CD14-positive monocyte (primary cell): ENCODE results near the gene ATP1A2. TPM values are rescaled to one million over a fixed set of nuclear protein-coding genes. Genes with fewer than 3 reads are reported as not detected.
A peak's percentile ranks its signal among the peaks of the same experiment; 100 is the strongest.

Source experiments
- DNase-seq, 3 donors: peaks; one replicate each; pipeline ENCODE4 v3.0.0-alpha.2; 2011 to 2022
- H2AFZ ChIP-seq: 2 replicates; pipeline ENCODE4 v1.6.0; 2012; ENCODE audit warnings: mild to moderate bottlenecking, low read depth, low read length, inconsistent platforms; ENCODE audit not compliant: insufficient read depth, poor library complexity, severe bottlenecking
- H3K27ac ChIP-seq, 2 donors: 1 replicate in 1 of 2; 2 replicates in 1 of 2; pipeline ENCODE4 v1.5.1; 2012 to 2013; ENCODE audit warnings: low read length in 2 of 2, control low read depth in 1 of 2, inconsistent platforms in 1 of 2, low read depth in 1 of 2, mild to moderate bottlenecking in 1 of 2
- H3K27me3 ChIP-seq, 2 donors: one replicate each; pipeline versions ENCODE4 v1.6.0 to v1.6.1; 2011 to 2013; ENCODE audit warnings: low read length in 2 of 2; ENCODE audit not compliant: control insufficient read depth in 2 of 2, insufficient read depth in 2 of 2
- H3K36me3 ChIP-seq, 2 donors: replicated peaks in 1 of 2; 1 replicate in 1 of 2; 2 replicates in 1 of 2; pipeline versions ENCODE4 v1.5.1 to v1.6.1; 2012 to 2013; ENCODE audit warnings: low read length in 2 of 2, control low read depth in 1 of 2, inconsistent platforms in 1 of 2, mild to moderate bottlenecking in 1 of 2; ENCODE audit not compliant: insufficient read depth in 2 of 2, control insufficient read depth in 1 of 2
- H3K4me1 ChIP-seq, 2 donors: 1 replicate in 1 of 2; 2 replicates in 1 of 2; pipeline versions ENCODE4 v1.5.1 to v1.6.1; 2012 to 2013; ENCODE audit warnings: low read length in 2 of 2, control low read depth in 1 of 2, inconsistent platforms in 1 of 2, mild to moderate bottlenecking in 1 of 2, moderate library complexity in 1 of 2; ENCODE audit not compliant: insufficient read depth in 2 of 2, control insufficient read depth in 1 of 2
- H3K4me2 ChIP-seq: replicated peaks from 2 replicates; pipeline ENCODE3; 2012; ENCODE audit warnings: low read length, moderate library complexity, mild to moderate bottlenecking; ENCODE audit not compliant: poor library complexity, severe bottlenecking; ENCODE audit errors: extremely low read depth
- H3K4me3 ChIP-seq, 3 experiments: fragments of 200-600 bp in 1 of 3; sonication (generic) in 1 of 3; replicated peaks in 1 of 3; 1 replicate in 2 of 3; 2 replicates in 1 of 3; pipeline ENCODE4 v1.5.1; 2011 to 2013; ENCODE audit warnings: low read length in 3 of 3, mild to moderate bottlenecking in 3 of 3, control low read depth in 2 of 3, low read depth in 2 of 3, inconsistent platforms in 1 of 3, moderate library complexity in 1 of 3
- H3K79me2 ChIP-seq: 2 replicates; pipeline ENCODE4 v1.6.0; 2012; ENCODE audit warnings: mild to moderate bottlenecking, control low read depth, inconsistent platforms, low read length, moderate library complexity; ENCODE audit not compliant: insufficient read depth
- H3K9ac ChIP-seq: 2 replicates; pipeline ENCODE4 v1.6.0; 2017; ENCODE audit warnings: low read length, mild to moderate bottlenecking; ENCODE audit not compliant: insufficient read depth, poor library complexity, severe bottlenecking
- H3K9me3 ChIP-seq, 2 donors: replicated peaks in 1 of 2; 1 replicate in 1 of 2; 2 replicates in 1 of 2; pipeline versions ENCODE4 v1.5.1 to v1.6.1; 2012 to 2013; ENCODE audit warnings: low read length in 2 of 2, control low read depth in 1 of 2; ENCODE audit not compliant: control insufficient read depth in 1 of 2, insufficient read depth in 1 of 2
- H4K20me1 ChIP-seq: 2 replicates; pipeline ENCODE4 v1.6.0; 2012; ENCODE audit warnings: mild to moderate bottlenecking, low read length, control low read depth, moderate library complexity; ENCODE audit not compliant: insufficient read depth
- H3K27ac Mint-ChIP-seq, 7 donors: one replicate each; pipeline ENCODE4 v1.8.0; 2020; ENCODE audit warnings: mild to moderate bottlenecking in 7 of 7, mixed read lengths in 7 of 7, moderate library complexity in 6 of 7, inconsistent platforms in 2 of 7
- H3K27me3 Mint-ChIP-seq, 3 donors: one replicate each; pipeline ENCODE4 v1.8.0; 2021 to 2022; ENCODE audit warnings: low read depth in 3 of 3, mild to moderate bottlenecking in 3 of 3, mixed read lengths in 3 of 3, moderate library complexity in 3 of 3, inconsistent platforms in 1 of 3
- H3K36me3 Mint-ChIP-seq, 2 donors: one replicate each; pipeline ENCODE4 v1.8.0; 2020; ENCODE audit warnings: mixed read lengths in 2 of 2, inconsistent platforms in 1 of 2, mild to moderate bottlenecking in 1 of 2
- H3K4me1 Mint-ChIP-seq: one replicate; pipeline ENCODE4 v1.8.0; 2020; ENCODE audit warnings: mild to moderate bottlenecking, mixed read lengths
- H3K4me3 Mint-ChIP-seq, 2 donors: one replicate each; pipeline ENCODE4 v1.8.0; 2020; ENCODE audit warnings: mild to moderate bottlenecking in 2 of 2, mixed read lengths in 2 of 2, moderate library complexity in 1 of 2
- H3K9me3 Mint-ChIP-seq, 7 donors: one replicate each; pipeline ENCODE4 v1.8.0; 2020 to 2022; ENCODE audit warnings: mixed read lengths in 7 of 7, mild to moderate bottlenecking in 6 of 7, moderate library complexity in 6 of 7, inconsistent platforms in 2 of 7
- CTCF ChIP-seq: fragments of 200-600 bp; IDR thresholded peaks from one replicate; pipeline ENCODE4 v1.8.0; 2022; ENCODE audit warnings: antibody characterized with exemption, mild to moderate bottlenecking
- WGBS: methylation state at CpG from one replicate; pipeline ENCODE4 v1.1.5; 2013; ENCODE audit warnings: missing lambda C conversion rate; ENCODE audit not compliant: insufficient coverage; 5-methylcytosine and 5-hydroxymethylcytosine counted together
- intact Hi-C, 2 donors: fragments of 100-400 bp; cut with micrococcal nuclease; formaldehyde crosslinking; loops; one replicate each; pipeline versions ENCODE4 v1.15.0 to v1.15.1; 2023
- polyA plus RNA-seq, 3 donors: library from polyadenylated mRNA; depleted of rRNA in 1 of 3; unstranded in 2 of 3; stranded (reverse) in 1 of 3; fragments of 300-500 nt in 2 of 3; fragments of >200 nt in 1 of 3; fragmentation: Illumina TruSeq in 2 of 3; gene quantifications; 1 replicate in 2 of 3; 2 replicates in 1 of 3; pipeline ENCODE4 v1.2.3, GENCODE V29; 2012 to 2021

ATP1A2 gene
- polyA plus RNA-seq, 3 donors = 0.03 TPM; not detected in 2

GRCh38 chr1:160189649-160190625, 74.4 kb downstream of the ATP1A2 start, which contains the start of gene CASQ1:
Gene CASQ1 (plus strand): TSS chr1:160190575. CDS start chr1:160190752, 177 bp downstream.
- no peaks in the 10 kb centered on the region for H3K79me2 ChIP-seq
- Mint-ChIP-seq H3K27ac (peak within 1 kb of the TSS in 1 of 7 donors; percentile 43), H3K4me3 (no peak within 1 kb of the TSS), H3K27me3 (peaks cover 2 to 5% (median 3%) of the 10 kb centered on the region in 3 donors), H3K9me3 (no peaks in the 10 kb centered on the region), H3K36me3 (no peaks in the 10 kb centered on the region), H3K4me1 (no peaks in the 10 kb centered on the region)
- peaks cover 4 to 9% of the 10 kb centered on the region in 2 donors for H3K4me1 ChIP-seq
- H4K20me1 ChIP-seq = no peaks in the 10 kb centered on the region
- no peaks in the 10 kb centered on the region for H3K9me3 ChIP-seq
- H3K4me3 ChIP-seq = no peak within 1 kb of the TSS
- H3K27me3 ChIP-seq = no peaks in the 10 kb centered on the region
- 93% methylated on average over 6 of the region's 15 CpGs for WGBS
- intact Hi-C loops = loop anchor here (5.0 to 10.0 kb wide), 3 partner anchors 85 to 187 kb away; no protein-coding TSS in a partner anchor
- DNase-seq = no peak
- H3K36me3 ChIP-seq = no peaks in the 10 kb centered on the region
- H2AFZ ChIP-seq = no peak within 1 kb of the TSS
- no peak within 1 kb of the TSS for H3K27ac ChIP-seq
- no peak for TF ChIP-seq CTCF
- H3K9ac ChIP-seq = no peak within 1 kb of the TSS
- no peak within 1 kb of the TSS for H3K4me2 ChIP-seq

GRCh38 chr1:160191756-160192155, 76.2 kb downstream of the ATP1A2 start:
- Mint-ChIP-seq H3K4me1 (no peaks in the 10 kb centered on the region), H3K36me3 (no peaks in the 10 kb centered on the region), H3K27ac (no peak overlapping the region), H3K9me3 (no peaks in the 10 kb centered on the region), H3K4me3 (no peak overlapping the region), H3K27me3 (peaks cover 2 to 5% (median 3%) of the 10 kb centered on the region in 3 donors)
- Histone ChIP-seq H3K9ac (no peak overlapping the region), H3K79me2 (no peaks in the 10 kb centered on the region), H4K20me1 (no peaks in the 10 kb centered on the region), H2AFZ (no peak overlapping the region), H3K9me3 (no peaks in the 10 kb centered on the region), H3K4me1 (peaks cover 4 to 9% of the 10 kb centered on the region in 2 donors), H3K27me3 (no peaks in the 10 kb centered on the region), H3K27ac (no peak overlapping the region), H3K36me3 (no peaks in the 10 kb centered on the region), H3K4me2 (no peak overlapping the region), H3K4me3 (no peak overlapping the region)
- no peak for DNase-seq
- intact Hi-C loops = loop anchor here (2.0 to 10.0 kb wide), 5 partner anchors 61 to 186 kb away; no protein-coding TSS in a partner anchor
- no peak for TF ChIP-seq CTCF
- WGBS = no CpG with 5 or more reads among the region's 3 CpGs
